ENCODE results near the gene TMEM40.
A peak's percentile ranks its signal among the peaks of the same experiment; 100 is the strongest.

The TMEM40 gene

GRCh38 chr3:12768579-12769527 lies 9.8 kb upstream of the TMEM40 start:
- ATAC-seq: no peak

GRCh38 chr3:12766541-12766940 lies 7.5 kb upstream of the TMEM40 start:
- H3K27me3 Mint-ChIP-seq: no peaks in the 10 kb centered on the region

More at GRCh38 chr3:12768579-12769527, 9.8 kb upstream of the TMEM40 start:
- Mint-ChIP-seq H3K27ac (no peak overlapping the region), H3K36me3 (ENCODE audit: low read depth) (no peaks in the 10 kb centered on the region), H3K9me3 (no peaks in the 10 kb centered on the region), H3K4me1 (peaks cover 4% of the 10 kb centered on the region), H3K27me3 (peaks cover 3% of the 10 kb centered on the region), H3K4me3 (no peak overlapping the region)
- no peak for DNase-seq

GRCh38 chr3:12764171-12764776 lies 5.2 kb upstream of the TMEM40 start:
- H3K27me3 Mint-ChIP-seq: peaks cover 5% of the 10 kb centered on the region
- H3K27ac Mint-ChIP-seq: no peak overlapping the region
- no peak overlapping the region for H3K4me3 Mint-ChIP-seq
- DNase-seq (no peak), ATAC-seq (no peak)
- no peaks in the 10 kb centered on the region for H3K36me3 Mint-ChIP-seq (ENCODE audit: low read depth)
- peaks cover 2% of the 10 kb centered on the region for H3K4me1 Mint-ChIP-seq
- no peaks in the 10 kb centered on the region for H3K9me3 Mint-ChIP-seq

More at GRCh38 chr3:12766541-12766940, 7.5 kb upstream of the TMEM40 start:
- DNase-seq: no peak
- no peak for ATAC-seq
- Mint-ChIP-seq H3K4me3 (no peak overlapping the region), H3K27ac (no peak overlapping the region), H3K4me1 (peaks cover 2% of the 10 kb centered on the region), H3K36me3 (ENCODE audit: low read depth) (no peaks in the 10 kb centered on the region), H3K9me3 (no peaks in the 10 kb centered on the region)

GRCh38 chr3:12759693-12760565 lies 870 bp upstream of the TMEM40 start:
- no peak for DNase-seq
- no peaks in the 10 kb centered on the region for H3K36me3 Mint-ChIP-seq (ENCODE audit: low read depth)
- peaks cover 11% of the 10 kb centered on the region for H3K27me3 Mint-ChIP-seq
- ATAC-seq: no peak
- no peak overlapping the region for H3K4me3 Mint-ChIP-seq
- no peaks in the 10 kb centered on the region for H3K9me3 Mint-ChIP-seq
- no peak overlapping the region for H3K27ac Mint-ChIP-seq
- H3K4me1 Mint-ChIP-seq: peaks cover 14% of the 10 kb centered on the region

- no peaks in the 10 kb centered on the region for H3K9me3 Mint-ChIP-seq
- H3K4me3 Mint-ChIP-seq: no peak overlapping the region
- H3K36me3 Mint-ChIP-seq (ENCODE audit: low read depth): no peaks in the 10 kb centered on the region
- H3K27me3 Mint-ChIP-seq: peaks cover 15% of the 10 kb centered on the region
- peaks cover 22% of the 10 kb centered on the region for H3K4me1 Mint-ChIP-seq
- ATAC-seq (no peak), DNase-seq (no peak)
- H3K27ac Mint-ChIP-seq: no peak overlapping the region
These were observed 856 bp downstream of the TMEM40 start for GRCh38 chr3:12758025-12758781.

- Mint-ChIP-seq H3K9me3 (no peaks in the 10 kb centered on the region), H3K4me1 (peaks cover 32% of the 10 kb centered on the region), H3K27ac (no peak overlapping the region), H3K27me3 (peaks cover 15% of the 10 kb centered on the region), H3K4me3 (no peak overlapping the region), H3K36me3 (ENCODE audit: low read depth) (no peaks in the 10 kb centered on the region)
- ATAC-seq (no peak), DNase-seq (no peak)
These were observed 2.4 kb downstream of the TMEM40 start for GRCh38 chr3:12756635-12757034.

- Mint-ChIP-seq H3K4me3 (no peak overlapping the region), H3K27ac (no peak overlapping the region), H3K4me1 (peaks cover 36% of the 10 kb centered on the region), H3K9me3 (no peaks in the 10 kb centered on the region), H3K36me3 (ENCODE audit: low read depth) (no peaks in the 10 kb centered on the region), H3K27me3 (peaks cover 15% of the 10 kb centered on the region)
- DNase-seq (no peak), ATAC-seq (no peak)
These were observed 2.9 kb downstream of the TMEM40 start for GRCh38 chr3:12756175-12756574.

GRCh38 chr3:12755754-12756153 lies 3.3 kb downstream of the TMEM40 start:
- peaks cover 15% of the 10 kb centered on the region for H3K27me3 Mint-ChIP-seq
- ATAC-seq: no peak
- no peaks in the 10 kb centered on the region for H3K9me3 Mint-ChIP-seq
- H3K27ac Mint-ChIP-seq: no peak overlapping the region
- H3K4me1 Mint-ChIP-seq: peaks cover 40% of the 10 kb centered on the region
- no peaks in the 10 kb centered on the region for H3K36me3 Mint-ChIP-seq (ENCODE audit: low read depth)
- no peak for DNase-seq
- H3K4me3 Mint-ChIP-seq: no peak overlapping the region

GRCh38 chr3:12754313-12754712 lies 4.7 kb downstream of the TMEM40 start:
- no peak overlapping the region for H3K4me3 Mint-ChIP-seq
- DNase-seq: no peak
- H3K36me3 Mint-ChIP-seq (ENCODE audit: low read depth): no peaks in the 10 kb centered on the region
- H3K27ac Mint-ChIP-seq: no peak overlapping the region
- peaks cover 52% of the 10 kb centered on the region for H3K4me1 Mint-ChIP-seq
- ATAC-seq: no peak
- H3K27me3 Mint-ChIP-seq: peaks cover 10% of the 10 kb centered on the region
- no peaks in the 10 kb centered on the region for H3K9me3 Mint-ChIP-seq

- ATAC-seq: no peak
- no peak overlapping the region for H3K4me3 Mint-ChIP-seq
- no peak for DNase-seq
- peaks cover 52% of the 10 kb centered on the region for H3K4me1 Mint-ChIP-seq
- H3K27ac Mint-ChIP-seq: no peak overlapping the region
- H3K27me3 Mint-ChIP-seq: peaks cover 10% of the 10 kb centered on the region
- H3K36me3 Mint-ChIP-seq (ENCODE audit: low read depth): no peaks in the 10 kb centered on the region
- H3K9me3 Mint-ChIP-seq: no peaks in the 10 kb centered on the region
These were observed 5.6 kb downstream of the TMEM40 start for GRCh38 chr3:12753275-12754028.

GRCh38 chr3:12752809-12753208 lies 6.2 kb downstream of the TMEM40 start:
- no peak overlapping the region for H3K27ac Mint-ChIP-seq
- no peaks in the 10 kb centered on the region for H3K36me3 Mint-ChIP-seq (ENCODE audit: low read depth)
- DNase-seq: no peak
- H3K27me3 Mint-ChIP-seq: peaks cover 10% of the 10 kb centered on the region
- peaks cover 48% of the 10 kb centered on the region for H3K4me1 Mint-ChIP-seq
- peak; percentile 71 for ATAC-seq
- no peak overlapping the region for H3K4me3 Mint-ChIP-seq
- H3K9me3 Mint-ChIP-seq: no peaks in the 10 kb centered on the region

GRCh38 chr3:12752102-12752501 lies 7.0 kb downstream of the TMEM40 start:
- DNase-seq (no peak), ATAC-seq (no peak)
- H3K4me3 Mint-ChIP-seq: no peak overlapping the region
- peaks cover 43% of the 10 kb centered on the region for H3K4me1 Mint-ChIP-seq
- H3K36me3 Mint-ChIP-seq (ENCODE audit: low read depth): no peaks in the 10 kb centered on the region
- peak overlapping the region; percentile 4 for H3K27ac Mint-ChIP-seq
- peaks cover 9% of the 10 kb centered on the region for H3K27me3 Mint-ChIP-seq
- H3K9me3 Mint-ChIP-seq: no peaks in the 10 kb centered on the region

- no peaks in the 10 kb centered on the region for H3K36me3 Mint-ChIP-seq (ENCODE audit: low read depth)
- H3K27ac Mint-ChIP-seq: peak overlapping the region; percentile 4
- no peaks in the 10 kb centered on the region for H3K9me3 Mint-ChIP-seq
- H3K4me3 Mint-ChIP-seq: no peak overlapping the region
- peaks cover 7% of the 10 kb centered on the region for H3K27me3 Mint-ChIP-seq
- DNase-seq (no peak), ATAC-seq (no peak)
- peaks cover 43% of the 10 kb centered on the region for H3K4me1 Mint-ChIP-seq
These were observed 7.5 kb downstream of the TMEM40 start for GRCh38 chr3:12751571-12751970.

Measured in activated naive CD8-positive, alpha-beta T cell treated with anti-CD3 and anti-CD28 coated beads, Interleukin-2, amount 50 U/mL, for 24 hours (primary cell).